NCI-H82 (cell line): Measurements from ENCODE around the gene MRTFA.
A peak's percentile ranks its signal among the peaks of the same experiment; 100 is the strongest.
"Not testable (repeated sequence)": the region's sequence is repeated elsewhere in the genome, so short reads cannot be mapped to it uniquely, and the experiment has no call there.

ENCODE experiments used
- DNase-seq: peaks from one replicate; lab custom pipeline; 2025; lab: John Stamatoyannopoulos, UW

MRTFA gene

GRCh38 chr22:40394607-40395006 lies 241.9 kb downstream of the MRTFA start:
- DNase-seq: no peak

- DNase-seq: no peak
Observed at GRCh38 chr22:40392618-40393017, 243.9 kb downstream of the MRTFA start.

- no peak for DNase-seq
Observed at GRCh38 chr22:40391417-40391816, 245.1 kb downstream of the MRTFA start.

DNA sequence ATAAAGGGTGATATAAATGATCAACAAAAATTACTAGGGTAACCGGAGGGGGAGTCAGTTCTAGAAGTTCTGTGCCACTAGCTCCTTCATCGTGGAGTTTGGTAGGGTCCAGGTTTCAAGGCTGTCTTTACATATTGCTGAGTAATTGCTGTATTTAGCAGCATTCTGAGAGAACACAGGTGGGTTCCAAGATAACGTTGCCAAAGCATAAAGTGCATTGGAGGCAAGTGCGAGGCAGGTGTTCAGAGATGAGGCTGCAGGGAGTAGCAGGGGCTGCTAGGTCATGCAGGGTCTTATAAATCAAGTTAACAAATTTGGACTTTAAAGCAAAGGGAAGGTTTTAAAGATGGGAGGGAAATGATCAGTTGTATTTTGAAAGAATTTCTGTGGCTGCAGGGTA lies 248.3 kb downstream of the MRTFA start:
- no peak for DNase-seq

DNA sequence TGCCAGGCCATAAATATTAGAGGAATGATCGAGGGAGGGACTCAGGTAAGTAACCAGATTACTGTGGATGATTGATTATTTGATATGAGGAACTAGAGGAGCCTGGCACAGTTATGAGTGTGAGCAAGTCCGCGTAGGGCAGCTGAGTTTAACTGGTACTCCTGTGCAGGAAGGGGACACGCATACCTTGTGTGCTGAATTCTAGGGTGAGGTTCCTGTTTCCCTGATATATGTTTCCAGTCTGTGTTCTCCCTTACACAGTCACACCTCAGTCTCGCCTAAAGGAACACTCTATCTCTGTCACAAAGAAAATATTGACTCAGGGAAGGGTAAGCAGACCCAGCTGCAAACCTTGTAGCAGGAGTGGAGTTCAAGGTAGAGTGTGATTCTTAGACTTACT lies 248.8 kb downstream of the MRTFA start:
- peak; percentile 19 for DNase-seq

DNA sequence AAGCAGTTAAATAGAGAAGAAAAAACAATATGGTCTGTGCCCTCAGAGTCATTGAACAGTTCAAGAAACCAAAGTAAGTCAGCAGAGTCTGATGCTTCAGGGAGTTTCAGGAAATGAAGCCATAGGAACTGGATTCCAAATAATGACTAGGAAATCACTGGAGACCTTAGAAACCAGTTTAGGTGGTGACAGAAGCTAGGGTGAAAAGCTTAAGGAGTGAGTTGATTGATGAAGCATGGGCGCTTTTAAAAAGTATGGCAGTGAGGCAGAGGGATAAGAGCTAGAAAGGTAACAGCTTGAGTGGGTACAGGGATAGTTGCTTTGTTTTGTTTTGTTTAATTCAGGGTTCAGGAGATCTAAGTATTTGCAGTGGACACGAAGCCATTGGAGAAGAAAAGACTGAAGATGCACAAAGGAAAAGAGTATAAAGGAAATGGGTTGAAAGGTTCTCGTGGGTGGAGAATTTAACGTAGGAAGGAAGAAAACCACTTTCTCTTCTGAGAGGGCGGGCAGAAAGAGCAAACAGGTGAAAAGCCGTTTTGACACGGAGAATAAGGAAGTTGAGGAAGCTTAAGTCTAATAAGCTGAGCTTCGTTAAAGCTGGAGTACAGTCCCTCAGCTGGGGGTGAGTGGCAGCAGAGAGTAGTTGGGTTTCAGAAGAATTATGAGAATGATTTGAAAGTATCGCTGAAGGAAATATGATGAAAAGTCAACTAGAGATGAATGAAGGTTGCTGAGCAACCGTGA lies 251.3 kb downstream of the MRTFA start:
- DNase-seq: no peak

DNA sequence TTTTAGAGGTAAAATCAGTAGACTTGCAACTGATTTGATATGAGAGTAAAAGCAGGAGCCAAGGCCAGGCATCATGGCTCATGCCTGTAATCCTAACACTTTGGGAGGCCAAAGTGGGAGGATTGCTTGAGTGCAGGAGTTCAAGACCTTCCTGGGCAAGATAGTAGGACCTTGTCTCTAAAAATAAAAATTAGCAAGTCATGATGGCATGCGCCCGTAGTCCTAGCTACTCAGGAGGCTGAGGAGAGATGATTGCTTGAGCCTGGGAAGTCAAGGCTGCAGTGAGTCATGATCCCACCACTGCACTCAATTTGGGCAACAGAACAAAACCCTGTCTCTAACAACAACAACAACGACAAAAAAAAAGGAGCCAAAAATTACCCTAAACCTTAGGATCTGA lies 252.6 kb downstream of the MRTFA start:
- no peak for DNase-seq

DNA sequence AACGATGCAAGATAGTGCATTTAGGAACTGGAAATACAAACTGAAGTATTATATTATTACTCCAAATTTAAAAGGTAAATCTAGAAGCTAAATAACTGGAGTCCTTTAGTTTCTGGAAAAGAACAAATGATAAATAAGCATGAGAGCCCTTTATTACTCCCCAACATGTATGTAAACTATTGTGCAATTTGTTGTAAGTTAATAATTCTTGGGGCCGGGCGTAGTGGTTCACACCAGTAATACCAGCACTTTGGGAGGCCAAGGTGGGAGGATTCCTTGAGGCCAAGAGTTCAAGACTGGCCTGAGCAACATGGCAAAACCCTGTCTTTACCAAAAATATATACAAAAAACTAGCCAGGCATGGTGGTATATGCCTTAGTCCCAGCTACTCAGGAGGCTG lies 255.1 kb downstream of the MRTFA start:
- DNase-seq: no peak

- not testable (repeated sequence) for DNase-seq
Observed at GRCh38 chr22:40378448-40378847, 258.1 kb downstream of the MRTFA start.

DNA sequence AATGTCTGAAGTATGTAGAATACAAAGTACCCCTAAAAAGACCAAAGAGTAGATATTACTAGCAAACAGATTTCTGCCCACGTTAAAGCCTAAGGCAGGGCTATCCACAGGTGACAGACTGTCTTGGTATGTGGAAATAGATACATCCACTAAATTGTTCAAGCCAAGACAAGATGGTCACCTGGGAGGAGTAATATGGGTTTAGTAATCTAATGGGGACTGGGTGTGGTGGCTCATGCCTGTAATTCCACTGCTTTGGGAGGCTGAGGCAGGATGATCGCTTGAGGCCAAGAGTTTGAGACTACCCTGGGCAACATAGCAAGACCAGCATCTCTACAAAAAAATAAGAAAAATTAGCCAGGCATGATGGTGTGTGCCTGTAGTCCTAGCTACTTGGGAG lies 258.6 kb downstream of the MRTFA start:
- DNase-seq: no peak

- DNase-seq: no peak
Observed at GRCh38 chr22:40376149-40376548, 260.4 kb downstream of the MRTFA start.

- DNase-seq: no peak
Observed at GRCh38 chr22:40374567-40374966, 262.0 kb downstream of the MRTFA start.

- DNase-seq: no peak
Observed at GRCh38 chr22:40368836-40369235, 267.7 kb downstream of the MRTFA start.

DNA sequence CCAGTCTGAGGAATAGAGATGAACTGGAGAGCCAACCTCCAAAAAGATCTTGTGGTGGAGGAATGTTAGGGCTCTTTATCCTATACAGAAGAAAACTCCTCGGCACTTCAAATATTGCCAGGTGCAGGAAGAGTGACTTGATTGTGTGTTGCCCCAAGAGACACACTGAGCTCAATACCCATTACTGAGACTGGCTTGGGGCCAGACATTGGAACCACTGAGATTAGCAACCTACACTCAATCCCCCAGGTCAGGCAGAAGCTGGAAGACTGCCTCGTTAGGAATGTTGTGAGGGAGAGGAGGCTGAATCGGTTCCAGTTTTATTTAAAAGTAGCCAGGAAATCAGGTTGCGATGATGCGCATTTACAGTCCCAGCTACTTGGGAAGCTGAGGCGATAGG lies 268.5 kb downstream of the MRTFA start:
- DNase-seq: no peak

- no peak for DNase-seq
Observed at GRCh38 chr22:40367342-40367741, 269.2 kb downstream of the MRTFA start.

GRCh38 chr22:40366068-40366467 lies 270.5 kb downstream of the MRTFA start:
- no peak for DNase-seq

- no peak for DNase-seq
Observed at GRCh38 chr22:40364431-40364830, 272.1 kb downstream of the MRTFA start.

DNA sequence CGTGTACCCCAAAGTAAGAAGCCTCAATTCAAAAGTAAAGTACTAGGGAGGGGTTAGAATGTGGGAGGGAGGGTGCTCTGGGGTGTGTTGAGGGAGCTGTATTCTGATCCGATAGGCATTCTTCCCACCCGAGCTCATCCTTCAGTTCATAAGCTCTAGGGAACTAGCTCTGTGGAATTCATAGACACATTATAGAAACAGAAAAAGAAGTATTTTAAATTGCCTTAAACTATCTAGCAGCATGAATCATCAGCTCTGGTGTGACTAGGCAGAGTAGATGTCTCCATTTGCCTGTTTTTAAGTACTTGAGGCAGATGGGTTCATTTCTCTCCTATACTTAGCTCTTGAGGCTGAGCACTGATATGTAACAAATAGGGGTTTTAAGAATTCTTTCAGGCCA lies 273.5 kb downstream of the MRTFA start:
- no peak for DNase-seq

DNA sequence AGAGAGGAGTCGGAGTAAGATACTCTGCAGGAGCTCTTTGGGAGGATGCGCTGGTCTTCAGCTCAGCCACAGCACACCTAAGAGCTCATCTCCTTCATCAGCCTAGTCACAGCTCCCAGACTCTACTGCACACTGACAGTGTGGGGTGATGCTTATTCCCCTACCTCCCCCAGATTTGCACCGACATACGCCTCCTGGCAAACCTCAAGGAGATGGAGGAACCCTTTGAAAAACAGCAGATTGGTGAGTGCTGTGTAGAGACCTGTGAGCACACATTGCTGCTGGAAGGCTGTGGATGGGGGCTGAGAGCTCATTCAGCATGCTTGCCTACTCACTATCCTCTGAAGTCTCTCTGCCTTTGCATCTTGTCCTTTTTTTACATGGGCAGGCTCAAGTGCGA lies 275.4 kb downstream of the MRTFA start:
- no peak for DNase-seq
